ENCODE data around the gene TACR2. TPM values are rescaled to one million over a fixed set of nuclear protein-coding genes. Genes with fewer than 3 reads are reported as not detected.

The TACR2 gene
- total RNA-seq, 6 experiments from 2014 or later: not detected

- Mint-ChIP-seq H3K27me3 (ENCODE audit: insufficient read depth) (no peaks in the 10 kb centered on the region; the same call in none of the 2 replicates), H3K36me3 (ENCODE audit: low read depth) (peaks cover 48% of the 10 kb centered on the region), H3K4me1 (ENCODE audit: low read depth) (peaks cover 44% of the 10 kb centered on the region), H3K27ac (no peak overlapping the region), H3K9me3 (no peaks in the 10 kb centered on the region), H3K4me3 (no peak overlapping the region)
- TF ChIP-seq, protein P1, sequence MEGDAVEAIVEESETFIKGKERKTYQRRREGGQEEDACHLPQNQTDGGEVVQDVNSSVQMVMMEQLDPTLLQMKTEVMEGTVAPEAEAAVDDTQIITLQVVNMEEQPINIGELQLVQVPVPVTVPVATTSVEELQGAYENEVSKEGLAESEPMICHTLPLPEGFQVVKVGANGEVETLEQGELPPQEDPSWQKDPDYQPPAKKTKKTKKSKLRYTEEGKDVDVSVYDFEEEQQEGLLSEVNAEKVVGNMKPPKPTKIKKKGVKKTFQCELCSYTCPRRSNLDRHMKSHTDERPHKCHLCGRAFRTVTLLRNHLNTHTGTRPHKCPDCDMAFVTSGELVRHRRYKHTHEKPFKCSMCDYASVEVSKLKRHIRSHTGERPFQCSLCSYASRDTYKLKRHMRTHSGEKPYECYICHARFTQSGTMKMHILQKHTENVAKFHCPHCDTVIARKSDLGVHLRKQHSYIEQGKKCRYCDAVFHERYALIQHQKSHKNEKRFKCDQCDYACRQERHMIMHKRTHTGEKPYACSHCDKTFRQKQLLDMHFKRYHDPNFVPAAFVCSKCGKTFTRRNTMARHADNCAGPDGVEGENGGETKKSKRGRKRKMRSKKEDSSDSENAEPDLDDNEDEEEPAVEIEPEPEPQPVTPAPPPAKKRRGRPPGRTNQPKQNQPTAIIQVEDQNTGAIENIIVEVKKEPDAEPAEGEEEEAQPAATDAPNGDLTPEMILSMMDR (IDR thresholded peaks at IDR 0.05): no peak
- DNase-seq: no peak
These were observed 28.2 kb downstream of the TACR2 start for GRCh38 chr10:69388488-69388887.

DNA sequence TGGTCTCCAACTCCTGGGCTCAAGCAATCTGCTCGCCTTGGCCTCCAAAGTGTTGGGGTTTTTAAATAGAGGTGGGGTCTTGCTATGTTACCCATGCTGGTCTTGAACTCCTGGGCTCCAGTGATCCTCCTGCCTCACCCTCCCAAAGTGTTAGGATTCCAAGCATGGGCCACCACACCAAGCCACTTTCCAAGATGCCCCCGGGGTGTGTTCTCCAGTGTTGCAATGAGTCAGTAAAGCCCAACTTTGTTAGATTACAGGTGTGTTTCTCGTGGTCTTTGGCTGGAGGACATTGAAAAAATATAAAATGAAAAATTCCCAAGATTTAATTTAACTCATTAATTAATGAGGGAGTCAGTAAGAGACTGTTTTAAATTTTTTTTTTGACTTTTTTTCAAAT is 29.2 kb downstream of the TACR2 start:
- TF ChIP-seq, protein P1 (IDR thresholded peaks at IDR 0.05): no peak
- peaks cover 47% of the 10 kb centered on the region for H3K4me1 Mint-ChIP-seq (ENCODE audit: low read depth)
- no peaks in the 10 kb centered on the region; the same call in none of the 2 replicates for H3K27me3 Mint-ChIP-seq (ENCODE audit: insufficient read depth)
- peaks cover 54% of the 10 kb centered on the region for H3K36me3 Mint-ChIP-seq (ENCODE audit: low read depth)
- H3K27ac Mint-ChIP-seq: no peak overlapping the region
- no peaks in the 10 kb centered on the region for H3K9me3 Mint-ChIP-seq
- no peak for DNase-seq
- H3K4me3 Mint-ChIP-seq: no peak overlapping the region

- H3K27ac Mint-ChIP-seq: no peak overlapping the region
These were observed 31.0 kb downstream of the TACR2 start for GRCh38 chr10:69385454-69386350.

DNA sequence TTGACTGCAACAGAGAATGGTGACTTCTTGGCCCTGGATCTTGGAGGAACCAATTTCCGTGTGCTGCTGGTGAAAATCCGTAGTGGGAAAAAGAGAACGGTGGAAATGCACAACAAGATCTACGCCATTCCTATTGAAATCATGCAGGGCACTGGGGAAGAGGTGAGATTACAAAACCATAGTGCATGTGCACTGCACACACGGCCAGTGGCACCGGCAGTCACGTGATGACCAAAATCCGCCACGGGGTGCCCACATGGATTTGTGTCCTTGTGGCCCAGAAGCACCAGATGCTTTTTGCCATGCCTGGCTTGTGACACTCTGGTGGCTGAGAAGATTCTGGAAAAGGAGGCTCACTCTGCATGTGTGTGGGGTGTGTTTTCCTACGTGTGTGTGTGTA is 32.4 kb downstream of the TACR2 start:
- TF ChIP-seq, protein P1 (IDR thresholded peaks at IDR 0.05): no peak
- Mint-ChIP-seq H3K4me3 (no peak overlapping the region), H3K4me1 (ENCODE audit: low read depth) (peaks cover 37% of the 10 kb centered on the region), H3K27ac (peak overlapping the region; percentile 94; the same call in 1 of the 2 replicates), H3K9me3 (no peaks in the 10 kb centered on the region), H3K36me3 (ENCODE audit: low read depth) (peaks cover 63% of the 10 kb centered on the region), H3K27me3 (ENCODE audit: insufficient read depth) (peaks cover 3% of the 10 kb centered on the region)
- no peak for DNase-seq

More at GRCh38 chr10:69385454-69386350, 31.0 kb downstream of the TACR2 start:
- TF ChIP-seq, protein P1 (IDR thresholded peaks at IDR 0.05): no peak
- Mint-ChIP-seq H3K9me3 (no peaks in the 10 kb centered on the region), H3K36me3 (ENCODE audit: low read depth) (peaks cover 54% of the 10 kb centered on the region), H3K4me3 (no peak overlapping the region), H3K27me3 (ENCODE audit: insufficient read depth) (no peaks in the 10 kb centered on the region; the same call in 1 of the 2 replicates), H3K4me1 (ENCODE audit: low read depth) (peaks cover 47% of the 10 kb centered on the region)
- DNase-seq: no peak

- peaks cover 59% of the 10 kb centered on the region for H3K36me3 Mint-ChIP-seq (ENCODE audit: low read depth)
These were observed 33.2 kb downstream of the TACR2 start for GRCh38 chr10:69383558-69383957.

More at GRCh38 chr10:69383558-69383957, 33.2 kb downstream of the TACR2 start:
- Mint-ChIP-seq H3K27me3 (ENCODE audit: insufficient read depth) (peaks cover 3% of the 10 kb centered on the region), H3K4me1 (ENCODE audit: low read depth) (peaks cover 37% of the 10 kb centered on the region), H3K9me3 (no peaks in the 10 kb centered on the region), H3K4me3 (peak overlapping the region; percentile 70), H3K27ac (peak overlapping the region; percentile 94)
- DNase-seq: peak; percentile 78
- TF ChIP-seq, protein P1 (IDR thresholded peaks at IDR 0.05): peak; percentile 74
